Measurements from ENCODE around the gene TMEM150B. TPM values are rescaled to one million over a fixed set of nuclear protein-coding genes. Genes with fewer than 3 reads are reported as not detected.

TMEM150B gene
- total RNA-seq, 1 experiment from 2014 or later: not detected

DNA sequence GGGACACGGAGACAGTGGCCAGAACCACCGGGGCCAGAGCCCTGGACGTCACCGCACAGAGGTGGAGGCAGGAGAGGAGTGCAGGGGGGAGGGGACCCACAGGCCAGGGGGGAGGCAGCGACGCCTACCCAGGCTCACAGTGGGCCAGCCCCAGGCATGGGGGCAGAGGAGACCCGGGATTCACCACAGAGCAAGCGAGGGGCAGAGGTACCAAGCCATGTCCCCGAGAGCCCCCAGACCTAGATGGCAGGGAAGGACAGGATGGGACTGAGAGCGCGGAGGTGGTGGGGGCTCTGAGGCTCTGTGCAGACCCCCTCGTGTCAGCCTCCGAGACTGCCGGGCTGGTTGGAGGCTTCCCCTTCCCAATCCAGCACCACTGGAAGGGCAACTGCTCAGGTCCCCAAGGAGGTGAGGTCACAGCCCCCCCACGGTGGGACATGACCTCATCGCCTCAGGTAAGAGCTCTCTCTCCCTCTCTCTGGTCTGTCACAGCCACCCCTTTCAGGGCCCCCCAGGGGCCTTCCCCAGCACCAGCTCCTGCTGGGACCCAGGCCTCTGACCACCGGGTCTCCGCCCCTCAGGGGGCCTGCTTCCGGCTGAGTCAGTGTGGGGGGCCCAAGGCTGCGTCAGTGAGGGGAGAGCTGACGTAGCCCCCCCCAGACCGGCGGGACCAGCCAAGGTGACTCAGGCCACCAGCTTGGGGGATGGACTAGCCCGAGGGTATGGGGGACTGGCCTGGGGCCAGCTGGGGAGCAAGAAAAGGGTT lies 47.4 kb upstream of the TMEM150B start:
- H3K9me3 ChIP-seq (ENCODE audit: insufficient read depth, low read depth): no peaks in the 10 kb centered on the region
- intact Hi-C loops (cut with micrococcal nuclease; ENCODE audit: unreplicated experiment): no loop called here
- ChIA-PET CTCF (interaction anchor here (0.6 to 0.7 kb wide), 3 partner anchors 9 to 232 kb away, joined by 3 read pairs; partner anchors contain the start of gene GARIN5B), POLR2A (ENCODE audit: unreplicated experiment) (interaction anchor here (0.6 to 1.2 kb wide), 7 partner anchors 19 to 748 kb away, joined by 3 to 15 read pairs (median 6); partner anchors contain the start of genes KMT5C and ZNF787)
- BruUV-seq (replicated peaks): TSS peak; percentile 17
- DNase-seq: peak; percentile 64 to 91
- peak overlapping the region; percentile 24; the same call in 1 of the 2 replicates for H3K4me3 ChIP-seq
- H2AFZ ChIP-seq: no peak overlapping the region
- TF ChIP-seq, protein P1, sequence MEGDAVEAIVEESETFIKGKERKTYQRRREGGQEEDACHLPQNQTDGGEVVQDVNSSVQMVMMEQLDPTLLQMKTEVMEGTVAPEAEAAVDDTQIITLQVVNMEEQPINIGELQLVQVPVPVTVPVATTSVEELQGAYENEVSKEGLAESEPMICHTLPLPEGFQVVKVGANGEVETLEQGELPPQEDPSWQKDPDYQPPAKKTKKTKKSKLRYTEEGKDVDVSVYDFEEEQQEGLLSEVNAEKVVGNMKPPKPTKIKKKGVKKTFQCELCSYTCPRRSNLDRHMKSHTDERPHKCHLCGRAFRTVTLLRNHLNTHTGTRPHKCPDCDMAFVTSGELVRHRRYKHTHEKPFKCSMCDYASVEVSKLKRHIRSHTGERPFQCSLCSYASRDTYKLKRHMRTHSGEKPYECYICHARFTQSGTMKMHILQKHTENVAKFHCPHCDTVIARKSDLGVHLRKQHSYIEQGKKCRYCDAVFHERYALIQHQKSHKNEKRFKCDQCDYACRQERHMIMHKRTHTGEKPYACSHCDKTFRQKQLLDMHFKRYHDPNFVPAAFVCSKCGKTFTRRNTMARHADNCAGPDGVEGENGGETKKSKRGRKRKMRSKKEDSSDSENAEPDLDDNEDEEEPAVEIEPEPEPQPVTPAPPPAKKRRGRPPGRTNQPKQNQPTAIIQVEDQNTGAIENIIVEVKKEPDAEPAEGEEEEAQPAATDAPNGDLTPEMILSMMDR (conservative IDR thresholded peaks at IDR 0.05): no peak
- TF ChIP-seq EZH2 (IDR thresholded peaks at IDR 0.05; ENCODE audit: low read depth): no peak
- H3K36me3 ChIP-seq (ENCODE audit: low read depth): no peaks in the 10 kb centered on the region
- H3K27me3 ChIP-seq (ENCODE audit: insufficient read depth, low read depth): peaks cover 5% of the 10 kb centered on the region; the same call in 1 of the 2 replicates
- H3F3A ChIP-seq (ENCODE audit: insufficient read depth, low read depth): peaks cover 50% of the 10 kb centered on the region; the same call in 1 of the 2 replicates
- peaks cover 12% of the 10 kb centered on the region for H4K20me1 ChIP-seq (ENCODE audit: insufficient read depth)
- no peaks in the 10 kb centered on the region for H3K9me2 ChIP-seq (ENCODE audit: insufficient read depth)
- H3K4me2 ChIP-seq: peak overlapping the region; percentile 71
- H3K27ac ChIP-seq: no peak overlapping the region
- H3K4me1 ChIP-seq (replicated peaks; ENCODE audit: insufficient read depth): peaks cover 50% of the 10 kb centered on the region
- H3K79me2 ChIP-seq (ENCODE audit: low read depth): no peaks in the 10 kb centered on the region

DNA sequence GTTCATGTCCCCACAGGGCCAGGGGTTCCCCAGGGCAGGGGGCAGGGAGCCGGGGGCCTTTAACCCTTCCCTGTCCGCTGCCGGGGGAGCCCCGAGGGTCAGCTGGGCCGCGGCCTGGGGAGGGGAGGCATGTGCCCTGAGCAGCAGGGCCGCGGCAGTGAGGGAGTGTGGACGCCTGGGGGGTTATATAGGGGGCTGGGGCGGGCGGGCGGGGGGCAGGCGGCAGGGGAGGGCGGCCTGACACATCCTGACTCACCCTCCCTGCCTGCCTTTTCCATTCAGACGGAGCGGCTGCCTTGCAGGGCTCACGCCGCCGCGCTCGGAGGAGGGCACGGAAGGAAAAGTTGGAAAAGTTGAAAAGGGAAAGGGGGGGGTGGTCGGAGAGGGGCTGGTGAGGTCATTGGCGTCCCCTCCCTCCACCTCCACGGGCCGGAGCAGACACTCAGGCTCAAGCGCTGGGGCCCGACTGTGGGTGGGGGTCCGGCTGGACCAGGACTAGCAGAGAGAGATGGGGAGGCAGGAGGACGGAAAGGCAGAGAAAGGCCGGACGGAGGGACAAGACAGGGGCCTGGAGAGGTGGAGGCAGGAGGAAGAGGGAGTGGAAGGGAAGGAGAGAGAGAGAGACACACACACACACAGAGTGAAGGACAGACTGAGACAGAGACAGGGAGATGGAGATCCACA lies 45.3 kb upstream of the TMEM150B start, which contains the start of gene IL11:
IL11 (minus strand) TSS at position 159 of the 684 bp plus-strand sequence; CDS start at position 6, 153 bp downstream.
- TF ChIP-seq EZH2 (IDR thresholded peaks at IDR 0.05; ENCODE audit: low read depth): no peak
- TF ChIP-seq, protein P1 (conservative IDR thresholded peaks at IDR 0.05): no peak
- H3K9me3 ChIP-seq (ENCODE audit: insufficient read depth, low read depth): no peaks in the 10 kb centered on the region
- H3K27me3 ChIP-seq (ENCODE audit: insufficient read depth, low read depth): peaks cover 5% of the 10 kb centered on the region; the same call in 1 of the 2 replicates
- intact Hi-C loops (cut with micrococcal nuclease; ENCODE audit: unreplicated experiment): no loop called here
- ChIA-PET POLR2A (ENCODE audit: unreplicated experiment) (no interaction called here), CTCF (no interaction called here)
- H3F3A ChIP-seq (ENCODE audit: insufficient read depth, low read depth): peaks cover 35% of the 10 kb centered on the region; the same call in 1 of the 2 replicates
- peak within 1 kb of the TSS; percentile 96 for H3K4me2 ChIP-seq
- peaks cover 42% of the 10 kb centered on the region for H3K4me1 ChIP-seq (replicated peaks; ENCODE audit: insufficient read depth)
- no peaks in the 10 kb centered on the region for H3K9me2 ChIP-seq (ENCODE audit: insufficient read depth)
- H4K20me1 ChIP-seq (ENCODE audit: insufficient read depth): no peaks in the 10 kb centered on the region
- peak within 1 kb of the TSS; percentile 75 for H2AFZ ChIP-seq
- H3K36me3 ChIP-seq (ENCODE audit: low read depth): no peaks in the 10 kb centered on the region
- H3K79me2 ChIP-seq (ENCODE audit: low read depth): no peaks in the 10 kb centered on the region
- no TSS peak for BruUV-seq (replicated peaks)
- H3K4me3 ChIP-seq: peak within 1 kb of the TSS; percentile 62
- no peak within 1 kb of the TSS for H3K27ac ChIP-seq
- DNase-seq: peak in 1 of 2 experiments; percentile 33

DNA sequence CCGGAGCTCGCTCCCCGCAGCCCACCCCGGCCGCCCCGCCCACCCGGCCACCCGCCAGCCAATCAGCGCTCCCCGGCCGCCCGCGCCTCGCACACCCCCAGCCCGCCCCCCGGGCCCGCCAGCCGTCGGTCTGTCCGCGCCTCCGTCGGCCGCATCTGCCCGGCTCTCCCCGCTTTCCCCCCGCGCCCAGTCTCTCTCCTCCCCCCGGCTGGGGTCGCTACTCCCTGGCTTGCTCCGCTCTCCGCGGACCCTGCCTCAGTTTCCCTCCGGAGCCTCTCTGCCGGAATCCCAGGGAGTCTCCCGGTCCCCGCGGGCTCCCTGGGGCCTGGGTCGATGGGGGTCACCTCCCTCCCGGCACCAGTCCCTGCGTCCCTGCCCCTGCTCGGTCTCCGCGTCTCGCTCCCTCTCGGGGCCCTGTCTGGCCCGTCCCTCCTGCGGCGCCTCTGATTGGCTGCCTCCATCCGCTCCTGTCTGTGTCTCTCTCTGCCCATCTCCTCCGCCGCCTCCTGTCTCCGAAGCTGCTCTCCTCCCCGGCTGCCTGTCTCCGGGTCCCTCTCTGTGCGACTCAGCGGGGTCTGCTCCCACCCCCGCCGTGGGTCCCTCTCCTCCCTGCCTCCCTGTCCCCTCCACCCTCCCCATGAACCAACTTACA lies 44.6 kb upstream of the TMEM150B start:
- Histone ChIP-seq H2AFZ (peak overlapping the region; percentile 75), H3K36me3 (ENCODE audit: low read depth) (no peaks in the 10 kb centered on the region), H3K4me2 (peak overlapping the region; percentile 96), H3K4me1 (replicated peaks; ENCODE audit: insufficient read depth) (peaks cover 42% of the 10 kb centered on the region), H3F3A (ENCODE audit: insufficient read depth, low read depth) (peaks cover 35% of the 10 kb centered on the region; the same call in 1 of the 2 replicates), H3K27ac (no peak overlapping the region), H3K27me3 (ENCODE audit: insufficient read depth, low read depth) (peaks cover 5% of the 10 kb centered on the region; the same call in 1 of the 2 replicates), H3K9me2 (ENCODE audit: insufficient read depth) (no peaks in the 10 kb centered on the region), H3K79me2 (ENCODE audit: low read depth) (no peaks in the 10 kb centered on the region), H4K20me1 (ENCODE audit: insufficient read depth) (no peaks in the 10 kb centered on the region), H3K9me3 (ENCODE audit: insufficient read depth, low read depth) (no peaks in the 10 kb centered on the region), H3K4me3 (peak overlapping the region; percentile 62)
- intact Hi-C loops (cut with micrococcal nuclease; ENCODE audit: unreplicated experiment): loop anchor here (2.0 kb wide), 1 partner anchor 31 kb away; the partner anchor contains the start of gene KMT5C
- TF ChIP-seq, protein P1 (conservative IDR thresholded peaks at IDR 0.05): no peak
- TF ChIP-seq EZH2 (IDR thresholded peaks at IDR 0.05; ENCODE audit: low read depth): peak; percentile 98
- BruUV-seq (replicated peaks): TSS peak; percentile 61
- CTCF ChIA-PET: interaction anchor here (0.7 kb wide), 1 partner anchor 228 kb away, joined by 3 read pairs; no protein-coding TSS in a partner anchor
- peak in 1 of 2 experiments; percentile 60 for DNase-seq
- POLR2A ChIA-PET (ENCODE audit: unreplicated experiment): interaction anchor here (0.6 kb wide), 1 partner anchor 223 kb away, joined by 4 read pairs; no protein-coding TSS in a partner anchor

Data from PC-9 (cell line).